ENCODE measurements around the gene RMDN2.

RMDN2 gene

DNA sequence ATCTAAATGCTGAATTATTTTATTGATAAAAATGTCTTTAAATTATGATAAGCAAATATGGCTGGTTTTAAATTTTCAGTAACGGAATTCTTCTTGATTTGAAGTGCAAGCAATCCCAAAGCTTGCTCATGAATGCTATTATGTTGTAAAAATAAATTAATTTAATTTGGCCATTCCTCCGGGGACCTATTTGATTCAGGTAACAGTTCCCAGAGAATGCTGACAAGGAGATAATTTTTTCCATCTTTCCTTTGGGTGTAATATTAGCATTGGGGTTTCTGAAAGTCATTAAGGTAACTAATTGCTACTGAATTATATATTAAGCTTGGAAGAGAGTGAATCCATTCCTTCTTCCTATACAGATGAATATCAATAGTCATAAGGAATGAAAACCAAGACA, 12.5 kb upstream of the RMDN2 start:
- ChIA-PET POLR2A (no interaction called here), CTCF (no interaction called here)
- no peak for DNase-seq (ENCODE audit: extremely low spot score)
- TF ChIP-seq, protein P1, sequence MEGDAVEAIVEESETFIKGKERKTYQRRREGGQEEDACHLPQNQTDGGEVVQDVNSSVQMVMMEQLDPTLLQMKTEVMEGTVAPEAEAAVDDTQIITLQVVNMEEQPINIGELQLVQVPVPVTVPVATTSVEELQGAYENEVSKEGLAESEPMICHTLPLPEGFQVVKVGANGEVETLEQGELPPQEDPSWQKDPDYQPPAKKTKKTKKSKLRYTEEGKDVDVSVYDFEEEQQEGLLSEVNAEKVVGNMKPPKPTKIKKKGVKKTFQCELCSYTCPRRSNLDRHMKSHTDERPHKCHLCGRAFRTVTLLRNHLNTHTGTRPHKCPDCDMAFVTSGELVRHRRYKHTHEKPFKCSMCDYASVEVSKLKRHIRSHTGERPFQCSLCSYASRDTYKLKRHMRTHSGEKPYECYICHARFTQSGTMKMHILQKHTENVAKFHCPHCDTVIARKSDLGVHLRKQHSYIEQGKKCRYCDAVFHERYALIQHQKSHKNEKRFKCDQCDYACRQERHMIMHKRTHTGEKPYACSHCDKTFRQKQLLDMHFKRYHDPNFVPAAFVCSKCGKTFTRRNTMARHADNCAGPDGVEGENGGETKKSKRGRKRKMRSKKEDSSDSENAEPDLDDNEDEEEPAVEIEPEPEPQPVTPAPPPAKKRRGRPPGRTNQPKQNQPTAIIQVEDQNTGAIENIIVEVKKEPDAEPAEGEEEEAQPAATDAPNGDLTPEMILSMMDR (IDR thresholded peaks at IDR 0.05; ENCODE audit: control extremely low read depth, extremely low read depth, low read depth, missing control alignments) = no peak

DNA sequence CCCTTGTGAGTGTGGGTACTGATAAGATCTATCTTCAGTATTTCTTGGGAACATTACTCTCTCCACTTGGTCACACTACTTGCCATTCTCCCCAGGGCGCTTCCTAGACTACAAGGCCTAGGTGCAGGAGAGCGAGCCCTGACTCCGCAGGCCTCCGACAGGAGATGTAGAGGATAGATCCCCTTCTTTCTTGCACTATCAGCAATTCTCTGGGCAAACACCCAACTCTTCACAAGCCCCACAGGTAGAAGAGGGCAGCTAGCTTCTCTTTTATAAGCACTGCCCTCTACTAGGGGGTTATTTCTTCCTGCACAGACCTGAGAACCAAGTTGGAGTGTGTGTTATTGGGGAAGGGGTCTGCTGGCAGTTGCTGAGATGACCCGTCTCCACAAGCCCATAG, 10.7 kb upstream of the RMDN2 start:
- no peak for DNase-seq (ENCODE audit: extremely low spot score)
- TF ChIP-seq, protein P1 (IDR thresholded peaks at IDR 0.05; ENCODE audit: control extremely low read depth, extremely low read depth, low read depth, missing control alignments) = no peak
- POLR2A ChIA-PET = no interaction called here
- CTCF ChIA-PET = no interaction called here

DNA sequence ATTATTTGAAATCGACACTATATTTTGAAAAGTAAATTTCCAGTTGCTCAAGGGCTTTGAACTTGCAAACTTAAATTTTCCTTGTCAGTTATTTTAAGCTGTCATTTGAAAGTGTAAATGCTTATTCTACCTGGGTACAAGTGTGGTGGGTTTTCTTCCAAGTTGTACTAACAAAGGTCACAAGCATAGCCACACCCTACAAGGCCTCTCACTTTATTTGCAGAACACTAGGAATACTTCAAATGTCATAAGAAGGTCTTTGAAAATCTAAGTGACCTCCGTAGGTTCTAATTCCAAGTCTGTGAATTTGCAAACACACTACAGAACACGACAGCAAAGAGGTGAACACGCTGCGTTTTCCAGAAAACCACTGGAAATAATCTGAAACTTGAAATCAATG, 9.3 kb upstream of the RMDN2 start:
- TF ChIP-seq, protein P1 (IDR thresholded peaks at IDR 0.05; ENCODE audit: control extremely low read depth, extremely low read depth, low read depth, missing control alignments) = no peak
- POLR2A ChIA-PET = no interaction called here
- CTCF ChIA-PET = no interaction called here
- no peak for DNase-seq (ENCODE audit: extremely low spot score)

DNA sequence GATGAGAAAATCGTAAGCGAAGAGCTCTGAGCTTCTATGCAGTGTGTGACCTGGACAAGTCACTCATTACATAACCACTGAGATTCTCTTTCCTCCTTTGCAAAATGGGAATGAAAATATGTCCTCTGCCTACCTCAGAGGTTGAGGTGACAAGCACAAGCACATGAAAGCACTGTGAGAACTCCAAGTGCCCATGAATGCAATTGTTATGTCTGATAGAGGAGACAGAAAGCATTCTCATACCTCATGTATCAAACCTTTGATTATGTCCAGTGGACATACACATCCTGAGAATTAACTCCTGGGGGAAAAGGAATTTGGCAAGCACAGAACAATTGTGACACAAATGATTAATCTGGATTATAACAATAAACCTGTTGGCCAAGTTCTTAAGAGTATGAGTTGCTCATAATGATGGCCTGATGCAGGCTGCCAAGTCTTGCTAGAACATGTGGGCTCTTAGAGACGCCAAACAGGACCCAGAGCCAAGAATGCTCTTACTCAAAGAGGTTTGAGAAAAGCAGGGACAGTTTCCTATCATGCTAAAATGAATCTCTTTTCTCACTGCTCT, 8.5 kb upstream of the RMDN2 start:
- TF ChIP-seq, protein P1 (IDR thresholded peaks at IDR 0.05; ENCODE audit: control extremely low read depth, extremely low read depth, low read depth, missing control alignments) = no peak
- CTCF ChIA-PET = no interaction called here
- no peak for DNase-seq (ENCODE audit: extremely low spot score)
- POLR2A ChIA-PET = no interaction called here

DNA sequence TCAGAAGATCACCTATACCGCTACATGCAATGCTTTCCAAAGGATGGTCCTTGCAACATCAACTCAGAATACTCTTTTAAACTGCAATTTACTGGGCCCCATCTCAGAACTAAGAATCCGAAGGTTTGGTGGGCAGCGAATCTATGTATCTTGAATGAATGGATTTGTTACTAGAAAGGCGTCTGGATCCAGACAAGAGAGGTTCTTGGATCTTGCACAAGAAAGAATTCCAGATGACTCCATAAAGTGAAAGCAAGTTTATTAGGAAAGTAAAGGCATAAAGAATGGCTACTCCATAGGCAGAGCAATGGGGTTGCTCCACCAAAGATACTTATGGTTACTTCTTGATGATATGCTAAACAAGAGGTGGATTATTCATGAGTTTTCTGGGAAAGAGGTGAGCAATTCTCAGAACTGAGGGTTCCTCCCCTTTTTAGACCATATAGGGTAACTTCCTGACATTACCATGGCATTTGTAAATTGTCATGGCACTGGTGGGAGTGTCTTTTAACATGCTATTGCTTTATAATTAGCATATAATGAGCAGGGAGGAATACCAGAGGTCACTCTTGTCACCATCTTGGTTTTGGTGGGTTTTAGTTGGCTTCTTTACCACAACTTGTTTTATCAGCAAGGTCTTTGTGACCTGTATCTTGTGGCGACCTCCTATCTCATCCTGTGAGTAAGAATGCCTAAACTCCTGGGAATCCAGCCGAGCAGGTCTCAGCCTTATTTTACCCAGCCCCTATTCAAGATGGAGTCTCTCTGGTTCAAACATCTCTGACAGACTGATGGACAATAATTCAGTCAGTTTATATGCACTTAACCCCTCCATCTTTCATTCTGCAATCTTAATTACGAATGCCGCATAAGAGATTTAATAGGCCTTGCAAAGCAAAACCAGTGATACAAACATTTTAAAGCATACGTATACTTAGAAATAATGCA, 7.5 kb upstream of the RMDN2 start:
- no peak for DNase-seq (ENCODE audit: extremely low spot score)
- TF ChIP-seq, protein P1 (IDR thresholded peaks at IDR 0.05; ENCODE audit: control extremely low read depth, extremely low read depth, low read depth, missing control alignments) = no peak
- ChIA-PET POLR2A (no interaction called here), CTCF (no interaction called here)

DNA sequence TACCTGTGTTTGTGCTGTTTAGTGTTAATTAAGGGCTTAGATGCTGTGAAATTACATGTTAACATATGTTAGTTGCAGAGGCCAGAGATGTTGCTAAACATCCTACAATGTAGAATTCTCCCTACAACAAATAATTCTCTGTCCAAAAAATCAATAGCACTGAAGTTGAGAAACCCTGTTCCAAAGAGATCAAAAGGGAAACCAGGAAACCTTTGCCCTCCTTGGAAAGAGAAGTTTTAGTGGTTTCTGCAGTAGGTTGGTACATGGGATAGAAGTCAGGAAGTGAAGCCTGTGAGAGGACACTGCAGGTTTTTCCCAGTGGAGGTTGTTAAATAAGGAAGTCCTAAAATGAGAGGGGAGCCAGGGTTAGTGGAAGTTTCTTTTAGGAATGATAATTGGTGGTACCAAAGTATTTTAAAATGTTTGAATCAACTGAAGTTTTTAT, 6.3 kb upstream of the RMDN2 start:
- no peak for DNase-seq (ENCODE audit: extremely low spot score)
- ChIA-PET CTCF (no interaction called here), POLR2A (no interaction called here)
- TF ChIP-seq, protein P1 (IDR thresholded peaks at IDR 0.05; ENCODE audit: control extremely low read depth, extremely low read depth, low read depth, missing control alignments) = no peak

All from GM10248 (cell line).